HG03039 (cell line): ENCODE results near the gene NETO1.

Source experiments
- ATAC-seq: cut with Tn5 transposase; IDR thresholded peaks from one replicate; pipeline ENCODE4 v1.9.1; 2021; ENCODE audit warnings: mild to moderate bottlenecking, moderate library complexity; ENCODE audit not compliant: unreplicated experiment

NETO1 gene

GRCh38 chr18:72738136-72738535 lies 129.7 kb downstream of the NETO1 start:
- ATAC-seq = no peak

- no peak for ATAC-seq
These were observed 140.0 kb downstream of the NETO1 start for GRCh38 chr18:72727776-72728175.

- ATAC-seq = no peak
These were observed 140.6 kb downstream of the NETO1 start for GRCh38 chr18:72727038-72727655.

DNA sequence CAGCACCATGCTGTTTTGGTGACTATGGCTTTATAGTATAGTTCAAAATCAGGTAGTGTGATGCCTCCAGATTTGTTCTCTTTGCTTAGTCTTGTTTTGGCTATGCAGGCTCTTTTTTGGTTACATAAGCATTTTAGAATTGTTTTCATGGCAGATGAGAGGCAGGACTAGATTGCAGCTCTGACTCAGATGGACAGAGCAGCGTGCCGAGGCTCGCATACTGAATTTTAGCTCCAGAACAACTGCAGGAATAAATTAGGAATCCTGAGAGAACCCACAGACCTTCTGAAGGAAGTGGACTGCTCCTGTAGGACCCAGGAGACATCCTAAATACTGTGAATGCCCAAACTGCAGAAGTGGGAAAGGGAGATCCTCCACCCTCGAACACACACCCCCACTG lies 141.6 kb downstream of the NETO1 start:
- no peak for ATAC-seq

DNA sequence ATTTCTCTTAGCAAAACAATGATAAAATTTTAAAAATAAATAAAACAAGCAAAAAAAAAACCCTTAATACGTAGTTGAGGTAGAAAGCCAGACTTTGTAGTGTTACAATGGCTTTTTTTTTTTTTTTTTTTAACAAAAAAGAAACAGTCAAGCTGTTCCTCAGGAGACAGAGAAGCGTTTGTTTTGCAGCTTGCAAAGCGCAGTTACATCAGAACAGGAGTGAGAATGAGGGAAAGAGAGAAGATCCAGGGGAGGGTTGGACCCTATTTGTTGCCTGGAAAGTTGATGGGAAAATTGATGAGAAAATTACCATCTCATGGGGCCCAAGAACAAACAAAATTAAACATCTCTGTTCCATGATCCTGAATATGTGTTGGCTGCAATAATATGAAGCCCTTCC lies 146.5 kb downstream of the NETO1 start:
- ATAC-seq = no peak

GRCh38 chr18:72720116-72720515 lies 147.7 kb downstream of the NETO1 start:
- no peak for ATAC-seq

DNA sequence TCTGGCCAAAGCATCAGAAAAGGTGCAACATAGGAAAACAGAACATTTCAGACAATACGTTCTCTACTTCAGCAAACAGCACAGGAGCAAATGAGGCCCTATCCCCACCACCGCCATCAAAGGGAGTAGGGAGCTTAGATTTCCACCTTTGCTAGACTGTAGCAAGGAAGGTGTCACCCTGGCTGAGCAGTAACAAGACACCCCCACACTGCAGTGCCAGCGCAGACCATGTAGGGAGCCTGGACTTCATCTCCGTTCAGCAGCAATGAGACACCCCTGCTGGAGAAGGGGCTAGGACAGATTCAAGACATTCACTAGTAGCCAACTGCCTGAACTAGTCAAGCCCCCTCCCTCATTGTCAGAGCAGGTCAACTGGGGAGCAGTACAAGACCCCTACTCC lies 163.6 kb downstream of the NETO1 start:
- ATAC-seq = no peak

DNA sequence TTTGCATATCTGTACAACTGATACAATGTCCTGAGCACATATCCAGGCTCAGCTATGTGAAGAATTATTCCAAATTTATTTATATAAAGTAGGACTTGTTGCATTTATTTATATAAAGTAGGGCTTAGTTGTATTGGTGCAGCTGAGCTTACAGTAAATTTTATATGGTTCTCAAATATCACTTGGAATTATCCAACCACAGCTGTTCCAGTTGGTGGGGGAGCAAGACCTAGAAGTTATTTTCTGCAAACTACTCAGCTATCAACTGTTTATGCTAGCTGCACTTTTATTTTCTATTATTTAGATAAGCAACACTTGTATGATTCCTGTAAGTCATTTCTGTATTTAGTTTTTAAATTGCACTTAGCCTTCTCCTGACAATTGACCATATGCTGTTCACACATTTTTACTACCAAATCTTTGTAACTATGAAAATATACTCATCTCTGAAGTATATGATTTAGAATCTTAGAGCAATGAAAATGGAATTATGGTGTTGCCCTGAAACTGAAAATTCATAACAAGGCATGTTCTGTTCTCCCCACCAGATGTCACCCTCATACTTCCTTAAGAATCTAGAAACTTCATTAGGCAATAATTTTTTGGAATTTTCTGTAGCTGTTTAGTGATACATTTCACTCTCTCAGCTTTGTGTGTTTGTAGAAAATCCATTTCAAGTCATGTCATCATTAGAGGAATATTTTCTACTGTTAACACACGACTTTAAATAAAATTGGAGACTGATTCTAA lies 166.7 kb downstream of the NETO1 start:
- ATAC-seq = no peak

DNA sequence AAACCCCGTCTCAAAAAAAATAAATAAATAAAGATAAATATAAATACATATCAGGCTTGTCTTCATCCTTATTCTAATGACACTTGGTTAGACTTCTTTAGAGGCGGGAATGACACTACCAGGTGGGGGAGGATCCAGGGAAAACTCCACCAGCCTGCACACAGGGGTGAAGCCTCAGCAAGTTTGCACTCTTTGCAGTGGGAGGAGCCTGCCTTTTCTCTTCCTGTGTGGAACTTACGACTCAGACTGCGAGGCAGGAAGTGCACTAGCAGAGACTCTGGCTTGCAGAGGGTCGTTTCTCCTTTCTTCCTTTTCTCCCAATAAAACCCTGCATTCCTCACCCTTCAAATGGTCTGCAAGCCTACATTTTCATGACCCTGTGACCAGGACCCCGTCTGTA lies 170.1 kb downstream of the NETO1 start:
- ATAC-seq = no peak

- ATAC-seq = no peak
These were observed 175.2 kb downstream of the NETO1 start for GRCh38 chr18:72692595-72692994.
